Stimulated activated CD8-positive, alpha-beta memory T cell treated with anti-CD3 and anti-CD28 coated beads, Interleukin-7, amount 100 ng/mL, for 4 hours (primary cell): ENCODE results near the gene GRIP1.

Experiments used
- DNase-seq, 2 donors: peaks; one replicate each; pipeline ENCODE4 v3.0.0-alpha.2; 2020; ENCODE audit warnings: low read depth in 2 of 2

GRIP1 gene, protein sequence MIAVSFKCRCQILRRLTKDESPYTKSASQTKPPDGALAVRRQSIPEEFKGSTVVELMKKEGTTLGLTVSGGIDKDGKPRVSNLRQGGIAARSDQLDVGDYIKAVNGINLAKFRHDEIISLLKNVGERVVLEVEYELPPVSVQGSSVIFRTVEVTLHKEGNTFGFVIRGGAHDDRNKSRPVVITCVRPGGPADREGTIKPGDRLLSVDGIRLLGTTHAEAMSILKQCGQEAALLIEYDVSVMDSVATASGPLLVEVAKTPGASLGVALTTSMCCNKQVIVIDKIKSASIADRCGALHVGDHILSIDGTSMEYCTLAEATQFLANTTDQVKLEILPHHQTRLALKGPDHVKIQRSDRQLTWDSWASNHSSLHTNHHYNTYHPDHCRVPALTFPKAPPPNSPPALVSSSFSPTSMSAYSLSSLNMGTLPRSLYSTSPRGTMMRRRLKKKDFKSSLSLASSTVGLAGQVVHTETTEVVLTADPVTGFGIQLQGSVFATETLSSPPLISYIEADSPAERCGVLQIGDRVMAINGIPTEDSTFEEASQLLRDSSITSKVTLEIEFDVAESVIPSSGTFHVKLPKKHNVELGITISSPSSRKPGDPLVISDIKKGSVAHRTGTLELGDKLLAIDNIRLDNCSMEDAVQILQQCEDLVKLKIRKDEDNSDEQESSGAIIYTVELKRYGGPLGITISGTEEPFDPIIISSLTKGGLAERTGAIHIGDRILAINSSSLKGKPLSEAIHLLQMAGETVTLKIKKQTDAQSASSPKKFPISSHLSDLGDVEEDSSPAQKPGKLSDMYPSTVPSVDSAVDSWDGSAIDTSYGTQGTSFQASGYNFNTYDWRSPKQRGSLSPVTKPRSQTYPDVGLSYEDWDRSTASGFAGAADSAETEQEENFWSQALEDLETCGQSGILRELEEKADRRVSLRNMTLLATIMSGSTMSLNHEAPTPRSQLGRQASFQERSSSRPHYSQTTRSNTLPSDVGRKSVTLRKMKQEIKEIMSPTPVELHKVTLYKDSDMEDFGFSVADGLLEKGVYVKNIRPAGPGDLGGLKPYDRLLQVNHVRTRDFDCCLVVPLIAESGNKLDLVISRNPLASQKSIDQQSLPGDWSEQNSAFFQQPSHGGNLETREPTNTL

DNA sequence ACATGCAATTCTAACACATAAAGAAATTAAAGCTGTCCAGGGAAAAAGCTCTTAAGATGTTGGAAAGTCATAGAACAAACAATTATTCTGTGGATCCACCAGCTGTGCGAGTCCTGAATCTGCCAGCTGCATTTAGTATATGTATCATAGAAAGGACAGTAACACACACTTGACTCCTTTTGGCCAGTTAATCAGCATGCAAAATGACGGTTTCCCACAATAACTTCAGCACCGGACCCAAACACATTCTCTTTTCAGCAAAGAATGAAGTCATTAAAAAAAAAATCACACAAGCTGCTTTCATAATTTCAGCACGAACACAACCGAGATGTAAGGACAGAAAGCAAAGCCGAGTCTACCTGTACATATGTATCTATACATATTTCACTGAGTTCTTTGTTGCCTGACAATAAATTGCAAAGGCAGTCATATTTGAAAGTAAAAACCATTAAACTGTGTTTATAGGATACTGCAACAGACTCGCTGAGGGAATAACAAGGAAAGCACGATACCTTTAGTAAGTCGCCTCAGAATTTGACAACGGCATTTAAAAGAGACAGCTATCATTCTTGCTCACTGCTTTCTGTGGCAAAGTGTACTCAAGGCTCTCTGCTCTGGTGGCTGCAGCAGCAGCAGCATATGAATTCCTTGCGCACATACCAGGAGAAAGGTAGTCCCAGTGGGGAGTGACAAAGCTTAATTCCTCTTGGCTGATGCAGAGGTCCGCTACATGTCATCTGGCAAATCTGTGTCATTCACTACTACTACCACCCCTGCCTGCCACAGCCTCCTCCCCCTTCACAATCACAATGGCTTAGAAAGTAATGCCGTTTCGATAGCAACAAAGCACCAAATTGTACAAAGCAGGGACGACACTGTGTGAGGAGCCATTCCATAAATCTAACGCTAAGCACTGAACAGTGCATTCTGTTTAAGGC is at the start of gene GRIP1:
TSS of gene GRIP1 (minus strand) at position 739 of the 938 bp plus-strand sequence. CDS start at position 567, 172 bp downstream.
- DNase-seq, result no peak

DNA sequence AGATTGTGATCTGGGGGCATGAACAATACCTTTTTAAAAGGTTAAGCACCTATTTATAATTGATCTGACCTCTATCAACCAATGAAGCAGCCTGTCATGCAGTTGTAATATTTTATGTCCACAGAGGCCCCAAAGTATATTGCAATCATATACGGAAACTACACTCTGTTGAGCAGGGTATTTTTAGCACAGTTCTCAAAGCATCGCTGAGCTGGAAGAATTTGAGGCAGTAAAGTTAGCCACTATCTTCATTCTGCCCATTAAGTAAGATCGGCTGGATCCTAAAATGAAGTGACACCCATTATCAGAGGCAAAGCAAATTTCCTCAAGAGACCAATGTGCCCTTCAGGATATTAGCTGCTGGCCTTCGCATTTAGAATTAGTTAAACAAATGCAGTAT is 47.7 kb upstream of the GRIP1 start:
- no peak for DNase-seq

DNA sequence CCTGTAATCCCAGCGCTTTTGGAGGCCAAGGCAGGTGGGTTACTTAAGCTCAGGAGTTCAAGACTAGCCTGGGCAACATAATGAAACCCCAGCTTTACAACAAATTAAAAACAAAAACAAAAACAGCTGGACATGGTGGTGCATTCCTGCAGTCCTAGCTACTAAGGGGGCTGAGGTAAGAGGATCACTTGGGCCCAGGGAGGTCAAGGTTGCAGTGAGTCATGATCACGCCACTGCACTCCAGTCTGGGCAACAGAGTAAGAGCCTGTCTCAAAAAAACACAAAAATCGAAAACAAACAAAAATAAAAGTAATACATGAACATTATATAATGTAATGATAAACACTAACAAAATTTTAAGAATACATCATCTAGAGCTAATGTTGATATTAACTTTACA is 46.2 kb upstream of the GRIP1 start:
- no peak for DNase-seq

DNA sequence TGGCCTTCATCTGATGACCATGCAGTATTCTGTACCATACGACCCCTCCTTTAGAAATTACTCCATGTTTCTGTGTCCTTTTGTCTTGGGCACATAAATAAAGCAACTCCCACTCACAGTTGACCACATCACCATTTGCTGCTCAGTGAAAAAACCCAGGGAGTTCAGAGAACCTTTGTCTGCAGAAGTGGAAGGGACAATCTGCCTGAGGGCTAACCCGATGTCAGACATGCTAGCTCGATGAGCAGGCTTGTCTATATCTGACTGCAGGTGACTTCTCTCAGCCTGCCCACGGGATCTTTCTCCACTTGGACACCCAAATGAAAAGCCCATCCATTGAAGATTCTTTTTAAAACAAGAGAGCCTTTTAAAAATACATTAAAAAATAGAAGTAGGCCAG is 45.7 kb upstream of the GRIP1 start:
- no peak for DNase-seq

DNA sequence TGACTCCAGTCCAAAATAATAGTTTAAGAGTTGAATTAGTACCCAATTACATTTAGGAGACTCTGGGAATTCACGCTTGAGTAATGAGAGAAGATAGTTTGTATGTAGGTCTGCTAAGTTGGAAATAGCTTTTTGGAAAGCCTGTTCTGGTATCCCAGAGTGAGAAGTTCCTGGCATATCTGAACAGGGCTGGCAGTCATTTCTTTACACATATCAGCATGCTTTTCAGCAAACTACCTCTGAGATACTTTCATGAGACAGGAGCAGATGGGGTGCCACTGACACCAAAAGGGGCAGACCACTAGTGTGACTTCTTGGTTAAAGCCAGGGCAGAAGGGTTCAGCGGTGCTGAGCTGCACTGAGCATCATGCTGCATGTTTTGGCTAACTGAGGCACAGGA is 45.1 kb upstream of the GRIP1 start:
- no peak for DNase-seq

DNA sequence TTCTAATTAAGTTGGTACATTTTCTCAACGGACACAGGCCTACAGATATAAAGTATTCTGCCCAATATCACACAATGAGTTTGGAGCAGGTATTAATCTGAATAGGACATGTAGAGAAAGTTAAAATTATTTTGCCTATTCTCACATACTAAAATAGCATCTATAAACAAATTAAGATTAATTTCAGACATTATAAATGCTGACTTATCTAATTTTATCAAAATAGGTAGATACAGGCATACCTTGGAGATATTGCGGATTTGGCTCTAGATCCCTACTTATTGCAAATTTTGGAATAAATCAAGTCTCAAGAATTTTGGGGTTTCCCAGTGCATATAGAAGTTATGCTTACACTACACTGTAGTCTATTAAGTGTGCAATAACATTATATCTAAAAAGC is 41.0 kb upstream of the GRIP1 start:
- no peak for DNase-seq

DNA sequence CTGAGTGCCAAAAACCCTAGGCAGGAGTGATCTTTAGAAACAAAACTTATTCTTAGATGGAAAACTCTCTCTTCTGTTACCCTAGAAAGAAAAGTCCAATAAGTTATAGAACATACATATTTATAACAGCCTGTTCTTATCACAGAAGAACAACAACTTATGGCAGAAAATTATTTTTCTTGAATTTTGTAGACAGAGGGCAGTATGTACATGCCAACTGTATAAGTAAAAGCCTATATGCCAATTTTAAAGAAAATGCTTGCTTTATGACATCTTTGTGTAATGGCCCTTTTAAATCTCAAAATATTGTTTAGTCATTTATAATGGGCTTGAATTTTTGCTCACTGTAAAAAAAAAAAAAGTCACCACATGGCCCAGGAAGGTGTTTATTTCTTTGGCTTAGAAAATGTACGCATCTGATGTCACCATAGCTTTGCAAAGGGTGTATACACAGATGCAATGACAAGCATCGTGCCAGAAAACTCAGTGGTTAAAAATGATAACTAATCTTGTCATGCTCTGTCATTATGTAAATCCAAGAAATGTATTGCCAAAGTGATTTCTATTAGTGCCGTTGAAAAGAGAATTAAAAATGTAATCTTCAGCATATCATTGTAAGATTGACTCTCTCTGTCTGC is 38.3 kb upstream of the GRIP1 start:
- no peak for DNase-seq

DNA sequence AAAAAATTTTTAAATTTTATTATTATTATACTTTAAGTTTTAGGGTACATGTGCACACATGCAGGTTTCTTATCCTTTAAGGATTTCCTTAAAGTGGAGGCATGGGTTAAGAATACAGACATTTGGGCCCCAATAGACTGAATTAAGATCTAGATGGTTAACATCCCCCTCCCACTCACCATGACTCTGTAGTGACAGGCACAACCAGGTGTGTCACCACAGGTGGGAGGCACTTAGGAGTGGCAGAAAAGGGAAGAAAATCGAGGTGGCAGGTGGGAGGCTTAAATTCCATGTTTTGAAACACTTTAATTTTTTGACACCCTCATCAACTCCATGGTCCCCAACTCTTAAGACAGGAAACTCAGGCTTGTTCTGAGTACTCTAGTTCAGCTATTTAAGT is 37.6 kb upstream of the GRIP1 start:
- peak; percentile 6 to 8 for DNase-seq

DNA sequence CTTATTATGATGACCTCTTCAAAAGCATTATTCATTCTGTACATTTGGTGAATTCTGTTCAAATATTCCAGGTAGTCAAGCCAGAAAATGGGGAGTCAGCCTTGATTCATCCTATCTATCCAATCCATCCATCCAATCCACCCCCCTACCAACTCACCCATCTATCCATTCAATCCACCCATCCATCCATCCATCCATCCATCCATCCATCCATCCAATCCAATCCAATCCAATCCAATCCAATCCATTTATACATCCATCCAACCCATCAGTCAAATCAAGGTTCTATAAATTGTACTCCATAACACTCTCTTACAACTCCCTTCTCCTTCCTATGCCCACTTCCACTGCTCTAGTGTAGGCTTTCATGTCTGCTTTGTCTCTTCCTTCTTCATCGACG is 35.8 kb upstream of the GRIP1 start:
- no peak for DNase-seq

DNA sequence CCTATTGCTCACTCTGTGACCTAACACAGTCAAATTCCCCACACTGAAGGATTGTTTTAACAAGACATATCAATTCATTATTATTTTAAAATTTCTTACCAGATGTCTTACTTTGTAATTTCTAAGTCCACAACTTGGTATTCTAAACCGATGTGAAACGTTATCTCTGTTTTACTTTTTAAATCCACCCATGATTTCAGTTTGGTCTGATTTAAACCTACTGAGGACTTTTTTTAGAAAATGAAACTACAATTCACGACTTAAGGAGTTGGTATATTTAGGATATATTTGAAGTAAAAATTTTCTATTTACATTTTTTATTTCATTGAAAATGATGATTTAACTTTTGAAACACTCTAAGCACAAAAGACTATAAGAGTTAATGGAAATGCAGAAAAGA is 35.1 kb upstream of the GRIP1 start:
- DNase-seq, result no peak

DNA sequence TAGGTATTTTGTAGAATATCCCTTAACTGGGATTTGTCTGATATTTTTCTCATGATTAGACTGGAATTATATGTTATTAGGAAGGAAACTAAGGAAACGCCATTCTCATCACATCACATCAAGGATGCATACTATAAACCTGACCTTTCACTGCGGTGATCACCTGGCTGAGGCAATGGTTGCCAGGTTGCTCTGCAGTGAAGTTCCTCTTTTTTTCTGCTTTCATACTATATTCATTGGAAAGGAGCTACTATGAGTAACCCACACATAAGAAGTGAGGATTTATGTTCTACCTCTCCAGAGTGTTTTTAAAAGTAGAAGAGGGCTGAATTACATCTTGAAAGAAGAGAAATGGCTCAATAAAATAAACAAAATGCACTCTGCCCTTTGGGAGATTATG is 31.0 kb upstream of the GRIP1 start:
- no peak for DNase-seq

DNA sequence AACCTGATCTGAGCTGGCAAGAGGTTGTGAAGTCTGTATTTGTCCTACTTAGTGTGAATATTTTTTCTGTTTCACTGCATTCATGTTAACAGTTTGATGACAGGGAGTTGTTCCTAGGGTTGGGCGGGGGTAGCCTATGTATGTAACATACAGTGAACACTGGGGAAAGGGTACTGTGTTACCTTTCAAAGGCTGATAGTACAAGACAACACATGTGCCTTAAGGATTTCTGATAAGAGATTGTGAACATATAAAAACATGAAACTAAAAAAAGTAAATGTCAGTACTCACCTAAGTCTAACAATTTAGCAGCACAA is 30.5 kb upstream of the GRIP1 start:
- DNase-seq, result no peak

DNA sequence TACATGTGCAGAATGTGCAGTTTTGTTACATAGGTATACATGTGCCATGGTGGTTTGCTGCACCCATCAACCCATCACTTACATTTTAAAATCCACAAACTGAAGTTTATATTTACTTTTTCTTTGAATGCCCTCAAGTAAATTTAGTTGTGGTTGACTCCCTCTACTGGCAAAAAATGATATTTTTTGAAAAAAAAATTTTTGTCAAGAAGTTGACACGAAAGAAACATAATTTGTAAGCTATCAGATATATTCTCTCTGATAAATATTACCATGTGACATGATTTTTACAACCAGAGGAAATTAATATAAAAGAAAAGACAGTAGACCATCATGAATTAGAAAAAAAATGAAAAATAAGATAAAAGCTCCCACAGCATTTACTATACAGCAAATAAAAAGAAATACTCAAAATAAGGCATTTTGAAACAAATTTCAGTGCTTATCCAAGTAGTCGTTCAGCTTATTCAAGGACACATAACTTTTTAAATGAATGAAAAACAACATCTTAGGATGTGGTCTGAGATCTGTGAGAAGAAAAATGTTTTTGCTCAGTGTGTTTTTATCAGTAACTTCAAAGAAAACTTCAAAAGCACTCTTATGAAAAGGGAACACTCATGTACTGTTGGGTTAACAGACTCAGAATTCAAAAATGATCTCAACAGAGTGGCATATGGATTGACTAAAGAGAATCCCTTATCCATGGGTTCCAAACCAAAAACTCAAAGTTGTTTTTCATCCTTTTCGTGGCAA is 30.0 kb upstream of the GRIP1 start:
- DNase-seq, result no peak

DNA sequence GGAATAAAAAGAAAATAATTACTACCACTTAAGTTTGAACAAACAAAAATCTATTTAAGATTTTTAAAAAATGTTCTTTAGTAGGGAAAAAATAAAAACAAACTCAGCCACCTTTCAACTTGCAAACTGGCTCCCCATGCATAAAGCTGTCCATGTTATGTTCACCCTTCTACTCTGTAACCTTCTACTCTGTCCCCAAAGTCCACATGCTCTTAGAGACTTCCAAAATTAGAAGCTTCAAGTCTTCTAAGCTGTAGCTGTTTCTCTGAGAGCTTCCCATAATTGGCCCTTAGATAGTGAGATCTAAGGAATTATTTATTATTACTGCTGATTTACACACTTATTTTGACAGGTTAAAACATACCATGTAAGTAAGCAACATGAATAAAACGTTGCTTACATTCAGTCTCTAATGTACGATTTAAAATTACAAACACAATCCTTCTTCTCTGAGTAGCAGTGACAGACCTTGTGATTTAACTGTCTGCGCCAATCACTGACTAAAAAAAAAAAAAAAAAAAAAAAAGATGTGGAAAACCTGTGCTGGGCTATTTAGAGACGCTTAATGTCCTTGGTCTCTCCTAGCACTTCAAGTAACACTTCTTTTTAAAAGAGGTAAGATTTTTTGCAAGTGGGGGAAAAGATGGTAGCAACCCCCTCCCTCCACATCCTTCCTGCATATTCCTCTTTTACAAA is 28.3 kb upstream of the GRIP1 start:
- no peak for DNase-seq

DNA sequence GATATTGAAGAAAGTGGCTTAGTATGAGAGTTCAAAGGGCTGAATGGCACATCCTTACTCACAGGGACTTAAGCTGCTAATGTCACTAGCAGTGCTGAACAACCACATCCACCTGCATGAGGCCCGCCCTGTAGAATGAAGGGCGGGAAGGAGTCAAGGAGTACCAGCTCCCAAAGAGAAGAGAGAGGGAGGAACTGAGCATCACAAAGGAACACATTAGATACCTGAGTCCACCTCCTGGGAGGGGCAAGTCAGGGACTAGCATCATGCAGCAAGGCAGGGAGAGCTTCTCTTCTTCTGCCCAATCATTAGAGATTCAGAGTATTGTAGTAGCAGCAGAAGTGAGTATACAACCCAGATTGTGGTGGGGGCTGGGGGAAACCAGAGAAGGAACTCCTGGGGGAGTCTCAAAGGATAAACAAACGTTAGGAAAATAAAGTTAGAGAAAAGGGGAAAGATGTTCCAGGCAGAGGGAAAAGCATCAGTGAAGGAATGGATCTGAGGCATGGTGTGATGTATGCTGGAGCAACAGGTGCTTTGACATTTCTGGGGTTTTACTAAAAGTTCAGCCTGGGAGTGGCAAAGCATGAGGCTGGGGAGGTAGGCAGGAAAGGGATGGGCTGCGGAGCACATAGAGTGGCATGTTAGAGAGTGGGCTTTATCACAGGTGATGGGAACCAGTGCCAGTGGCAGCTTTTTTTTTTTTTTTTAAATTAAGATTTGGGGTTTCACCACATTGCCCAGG is 21.0 kb upstream of the GRIP1 start:
- DNase-seq, result no peak

DNA sequence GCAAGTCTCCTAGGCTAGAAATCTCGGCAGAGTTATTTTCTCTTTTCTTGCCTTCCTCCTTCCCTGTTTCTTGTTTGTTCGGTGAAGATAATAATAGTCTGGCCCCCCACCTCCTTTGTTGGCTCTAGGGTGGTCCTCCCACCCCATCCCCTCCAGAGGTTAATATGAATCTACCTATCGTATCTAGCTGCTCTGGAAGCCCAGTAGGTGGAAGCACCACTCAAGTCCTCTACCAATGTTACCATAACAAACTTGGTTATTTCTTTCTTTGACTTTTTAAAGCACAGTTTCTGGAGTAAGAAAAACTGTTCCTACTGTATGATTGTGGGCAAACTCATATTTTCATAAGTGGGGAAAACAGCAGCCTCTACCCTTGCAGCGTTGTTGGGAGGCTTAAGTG is 19.7 kb upstream of the GRIP1 start:
- DNase-seq, result no peak

DNA sequence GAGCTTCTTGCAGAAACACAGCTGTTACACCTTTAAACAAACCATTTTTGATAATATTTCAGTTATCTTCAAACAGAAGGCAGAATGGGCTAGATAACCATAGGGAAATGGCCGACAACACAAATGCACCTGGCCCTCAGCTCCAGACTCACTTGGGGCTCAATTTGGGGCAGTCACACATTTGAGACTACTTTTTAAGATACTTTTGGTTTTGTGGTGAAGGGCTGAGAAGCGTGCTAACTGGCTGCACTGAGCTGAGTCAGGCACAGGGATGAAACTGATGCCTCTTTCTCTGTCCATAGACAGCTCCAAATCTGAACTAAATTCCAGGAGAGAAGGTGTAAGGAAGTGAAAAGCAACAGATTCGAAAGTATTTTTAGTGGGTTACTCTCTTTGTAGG is 18.5 kb upstream of the GRIP1 start:
- DNase-seq, result no peak

DNA sequence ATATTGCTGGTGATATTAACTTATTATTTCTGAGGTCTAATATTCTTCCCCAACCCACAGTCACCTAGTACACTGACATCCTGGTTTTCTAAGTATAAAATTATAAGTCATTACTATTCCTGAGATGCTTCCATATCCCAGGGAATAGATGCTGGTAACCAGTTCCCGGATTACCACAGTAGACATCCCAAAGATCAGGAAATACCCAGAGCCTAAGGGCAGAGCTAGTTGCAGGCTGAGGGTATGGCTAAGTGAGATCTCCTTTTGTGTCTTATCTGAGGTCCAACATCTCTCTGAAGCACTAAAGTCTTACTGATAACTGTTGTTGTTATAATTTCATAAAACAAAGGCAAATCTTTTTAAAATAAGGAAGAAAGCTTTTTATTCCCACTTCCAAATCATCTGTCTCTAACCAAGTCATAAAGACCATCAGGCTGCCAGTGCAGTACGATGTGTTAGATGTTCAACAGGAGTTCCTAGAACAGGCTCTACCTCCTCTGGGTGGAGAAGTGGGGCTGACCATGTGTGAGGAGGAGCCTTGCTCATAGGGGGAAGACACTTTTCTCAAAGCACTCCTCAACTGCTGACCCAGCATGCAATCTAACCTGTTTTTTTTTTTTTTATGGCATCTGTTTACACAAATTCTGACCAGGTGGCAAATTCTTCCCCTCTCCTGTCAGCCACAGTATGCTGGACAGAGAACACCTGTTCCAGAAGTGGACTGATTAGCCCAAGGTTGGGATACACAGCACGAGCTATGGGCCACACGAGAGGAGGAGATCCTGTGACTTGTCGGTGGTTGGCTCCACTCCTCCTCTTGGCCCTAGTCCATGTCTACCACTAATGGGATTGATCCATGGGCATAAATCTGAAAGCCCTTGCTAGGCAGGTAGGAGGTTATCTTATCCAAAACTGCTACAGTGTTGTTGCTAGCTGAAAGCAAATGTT is 16.1 kb upstream of the GRIP1 start:
- no peak for DNase-seq
